Stimulated activated CD8-positive, alpha-beta memory T cell treated with anti-CD3 and anti-CD28 coated beads, Interleukin-7, amount 100 ng/mL, for 24 hours (primary cell): ENCODE results near the gene INCA1.

Source experiments
- DNase-seq: peaks from one replicate; pipeline ENCODE4 v3.0.0-alpha.2; 2020; ENCODE audit warnings: low read depth

INCA1 gene

DNA sequence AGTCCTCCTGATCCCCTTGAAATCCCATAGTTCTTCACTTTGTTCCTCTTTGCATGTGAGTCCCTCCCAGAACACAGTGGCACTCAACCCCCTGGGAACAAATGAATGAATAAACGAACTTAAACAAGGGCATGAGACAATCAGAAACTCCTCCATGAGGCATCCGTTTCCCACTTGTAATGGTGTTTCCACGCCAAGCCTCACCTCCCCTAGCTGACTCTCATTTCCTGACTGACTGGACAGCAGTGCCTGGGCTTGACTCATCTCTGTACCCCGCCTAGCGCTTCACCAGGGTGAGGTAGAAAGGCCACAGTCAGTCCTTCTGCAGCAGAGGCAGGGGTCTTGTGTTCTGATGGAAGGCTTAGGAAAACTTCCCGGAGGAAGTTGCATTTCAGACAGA, 14.6 kb upstream of the INCA1 start:
- no peak for DNase-seq

DNA sequence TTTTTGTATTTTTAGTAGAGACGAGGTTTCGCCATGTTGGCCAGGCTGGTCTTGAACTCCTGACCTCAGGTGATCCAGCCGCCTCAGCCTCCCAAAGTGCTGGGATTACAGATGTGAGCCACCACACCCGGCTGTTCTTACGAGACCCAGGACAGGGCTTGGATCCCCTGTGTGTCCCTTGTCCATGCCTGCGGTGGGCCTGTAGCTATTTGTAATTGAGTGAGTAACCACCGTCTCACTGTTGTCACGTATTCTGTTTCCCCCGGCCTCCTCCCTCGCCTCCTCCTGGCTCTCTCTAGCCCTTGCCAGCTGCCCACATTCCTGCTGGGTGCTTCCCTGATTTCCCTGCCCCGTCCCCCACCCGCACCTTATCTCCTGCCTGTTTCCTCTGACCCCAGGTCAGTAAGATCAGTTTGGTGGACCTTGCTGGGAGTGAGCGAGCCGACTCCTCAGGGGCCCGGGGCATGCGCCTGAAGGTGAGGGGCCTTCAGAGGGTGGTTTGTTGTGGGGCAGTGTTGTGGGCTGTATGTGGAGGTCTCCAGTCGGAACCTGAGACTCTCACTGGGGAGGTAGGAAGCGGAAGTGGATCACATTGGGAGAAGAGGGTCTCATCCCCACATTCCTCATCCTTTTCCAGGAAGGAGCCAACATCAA, 6.0 kb upstream of the INCA1 start:
- no peak for DNase-seq

- no peak for DNase-seq
Measured at GRCh38 chr17:5002121-5002788, 4.9 kb upstream of the INCA1 start.

- DNase-seq, result no peak
Measured at GRCh38 chr17:5000237-5000639, 2.9 kb upstream of the INCA1 start.

GRCh38 chr17:4999430-5000093, 2.2 kb upstream of the INCA1 start:
- DNase-seq, result no peak

DNA sequence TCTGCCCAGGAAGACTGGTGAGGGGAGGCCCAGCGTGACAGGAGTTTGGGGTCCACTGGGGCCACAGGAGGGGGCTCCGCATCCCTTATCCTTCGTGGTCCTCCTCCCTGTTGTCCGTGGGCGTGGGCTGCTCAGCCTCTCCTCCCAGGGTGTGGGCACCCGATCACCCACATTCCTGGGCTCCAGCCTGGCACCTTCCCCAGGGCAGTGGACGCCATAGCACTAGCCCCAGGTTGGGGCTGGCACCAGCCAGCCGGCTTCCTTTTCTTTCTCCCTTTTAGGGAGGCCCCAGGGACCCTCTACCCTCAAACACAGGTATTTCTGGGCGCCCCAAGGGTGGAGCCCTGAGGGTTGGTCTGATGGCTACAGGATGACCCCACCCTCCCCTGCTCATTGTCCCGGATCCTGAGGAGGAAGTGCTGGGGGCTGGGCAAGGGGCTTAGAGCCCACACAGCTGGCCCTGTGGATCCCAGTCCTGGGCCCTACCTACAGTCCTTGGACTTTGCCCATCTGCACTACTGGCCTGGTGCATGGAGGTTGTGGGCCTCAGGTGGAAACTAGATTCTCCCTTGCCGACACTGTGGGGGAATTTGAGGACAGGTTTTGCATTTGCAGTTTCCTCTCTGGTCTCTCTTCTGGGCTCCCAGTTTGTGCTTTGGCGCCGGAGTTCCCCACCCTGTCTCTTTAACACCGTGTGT, 1.6 kb upstream of the INCA1 start:
- no peak for DNase-seq

GRCh38 chr17:4998027-4998731, 857 bp upstream of the INCA1 start:
- DNase-seq, result no peak

DNA sequence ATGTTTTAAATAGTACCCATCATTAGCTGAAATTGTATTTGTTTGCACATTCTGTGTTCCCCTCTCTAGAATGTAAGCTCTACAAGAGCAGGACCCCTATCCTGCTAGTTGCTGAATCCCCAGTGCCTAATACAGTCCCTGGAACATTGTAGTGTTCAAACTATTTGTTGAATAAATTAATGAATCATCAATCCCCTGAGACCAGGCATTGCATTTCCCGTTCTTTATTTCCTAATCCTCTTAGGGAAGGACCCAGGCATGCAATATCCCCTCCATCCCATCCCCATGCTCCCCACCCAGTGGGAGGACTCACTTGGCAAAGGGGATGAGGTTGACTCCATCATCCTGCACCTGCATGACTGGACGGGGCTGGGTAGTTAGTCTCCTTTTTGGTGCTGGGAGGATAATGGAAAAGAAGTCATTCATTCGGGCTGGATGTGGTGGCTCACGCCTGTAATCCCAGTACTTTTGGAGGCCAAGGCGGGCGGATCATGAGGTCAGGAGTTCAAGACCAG, 3.2 kb downstream of the INCA1 start:
- no peak for DNase-seq

- DNase-seq, result no peak
Measured at GRCh38 chr17:4987767-4988567, 9.4 kb downstream of the INCA1 start.

DNA sequence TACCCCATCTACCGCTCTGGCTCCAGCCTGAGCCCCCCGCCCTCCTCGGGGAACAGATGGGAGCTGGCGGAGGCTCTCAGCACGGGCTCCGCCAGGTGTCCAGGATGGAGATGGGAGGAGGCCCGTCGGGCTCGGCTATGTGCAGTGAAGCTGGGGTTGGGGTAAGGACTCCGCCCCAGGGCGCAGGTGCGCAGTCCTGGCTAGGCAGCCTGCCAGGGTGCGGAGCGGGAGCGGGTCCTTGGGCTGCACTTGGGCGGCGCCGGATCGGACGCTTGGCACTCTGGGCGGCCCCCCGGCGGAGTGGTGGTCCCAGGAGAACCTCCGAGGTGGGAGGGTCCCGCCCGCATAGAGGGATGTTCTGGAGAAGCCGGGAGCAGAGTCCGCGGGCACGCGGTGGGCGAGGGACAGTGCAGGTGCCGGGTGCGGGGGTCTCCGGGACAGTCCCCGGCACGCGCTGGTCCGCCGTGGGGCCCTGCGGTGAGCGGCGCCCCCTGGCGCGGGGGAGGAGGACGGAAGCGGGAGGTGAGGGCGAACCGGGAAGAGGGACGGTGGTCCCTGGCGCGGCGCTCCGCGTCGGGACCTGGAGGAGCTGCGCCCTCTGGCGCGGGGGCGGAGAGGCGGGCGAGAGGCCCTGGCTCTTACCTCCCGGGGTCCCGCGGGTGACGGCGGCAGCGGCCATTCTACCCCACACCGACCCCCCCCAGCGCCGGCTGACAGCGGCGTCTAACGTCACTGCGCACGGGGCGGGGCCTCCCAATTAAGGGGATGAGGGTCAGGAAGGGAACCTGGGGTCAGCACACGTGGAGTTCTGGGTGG, 10.2 kb downstream of the INCA1 start, which contains the start of gene CAMTA2:
Gene CAMTA2 (minus strand): TSS at position 725 of the 816 bp plus-strand sequence. CDS start 1,453 bp downstream, outside the sequence.
- DNase-seq, result peak; percentile 85

DNA sequence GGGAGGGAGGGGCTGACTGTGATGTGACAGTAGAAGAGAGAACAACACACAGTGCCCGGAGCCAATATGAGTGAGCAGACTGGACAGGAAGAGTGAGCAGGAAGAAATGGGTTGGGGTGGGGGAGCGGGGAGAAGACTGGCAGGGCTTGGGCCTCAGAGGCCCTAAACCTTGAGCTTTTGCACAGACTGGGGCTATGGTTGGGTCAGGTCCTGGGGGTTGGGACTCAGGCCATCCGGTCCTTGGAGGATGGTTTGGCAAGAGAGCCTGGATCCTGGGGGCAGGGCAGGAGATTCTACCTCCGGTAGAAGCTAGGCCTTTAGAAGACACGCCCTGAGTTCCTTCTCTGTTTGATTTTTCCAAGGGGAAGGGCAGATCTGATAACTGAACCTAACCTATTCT, 10.9 kb downstream of the INCA1 start:
- DNase-seq, result no peak

- DNase-seq, result no peak
Measured at GRCh38 chr17:4982305-4982704, 15.0 kb downstream of the INCA1 start.

- DNase-seq, result no peak
Measured at GRCh38 chr17:4980644-4981216, 16.6 kb downstream of the INCA1 start.

GRCh38 chr17:4978726-4979125, 18.6 kb downstream of the INCA1 start:
- DNase-seq, result no peak

DNA sequence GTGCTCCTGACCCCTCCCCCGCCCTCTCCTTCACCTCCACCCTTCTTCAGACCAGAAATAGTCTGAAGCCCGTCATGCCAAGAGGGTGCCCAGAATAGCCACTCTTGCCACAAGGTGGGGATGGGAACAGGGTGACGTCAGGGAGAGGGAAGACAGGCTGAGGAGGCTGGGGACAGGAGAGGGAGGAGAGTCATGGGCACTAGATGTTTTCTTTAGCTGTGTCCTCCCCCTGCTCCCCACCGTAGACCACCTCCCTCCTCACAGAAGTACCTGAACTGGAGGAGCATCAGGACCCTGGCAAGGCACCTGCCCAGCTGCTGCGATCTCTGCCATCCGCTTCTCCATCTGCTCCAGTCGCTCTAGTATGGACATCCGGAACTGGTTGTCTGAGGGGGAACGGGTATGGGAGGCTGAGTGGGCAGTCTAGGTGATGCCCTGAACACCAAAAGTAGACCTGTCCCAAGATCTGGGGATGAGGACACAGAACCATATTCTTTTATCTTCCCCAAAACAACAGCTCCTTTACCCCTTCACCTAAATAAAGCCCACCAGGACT, 23.1 kb downstream of the INCA1 start:
- DNase-seq, result no peak

DNA sequence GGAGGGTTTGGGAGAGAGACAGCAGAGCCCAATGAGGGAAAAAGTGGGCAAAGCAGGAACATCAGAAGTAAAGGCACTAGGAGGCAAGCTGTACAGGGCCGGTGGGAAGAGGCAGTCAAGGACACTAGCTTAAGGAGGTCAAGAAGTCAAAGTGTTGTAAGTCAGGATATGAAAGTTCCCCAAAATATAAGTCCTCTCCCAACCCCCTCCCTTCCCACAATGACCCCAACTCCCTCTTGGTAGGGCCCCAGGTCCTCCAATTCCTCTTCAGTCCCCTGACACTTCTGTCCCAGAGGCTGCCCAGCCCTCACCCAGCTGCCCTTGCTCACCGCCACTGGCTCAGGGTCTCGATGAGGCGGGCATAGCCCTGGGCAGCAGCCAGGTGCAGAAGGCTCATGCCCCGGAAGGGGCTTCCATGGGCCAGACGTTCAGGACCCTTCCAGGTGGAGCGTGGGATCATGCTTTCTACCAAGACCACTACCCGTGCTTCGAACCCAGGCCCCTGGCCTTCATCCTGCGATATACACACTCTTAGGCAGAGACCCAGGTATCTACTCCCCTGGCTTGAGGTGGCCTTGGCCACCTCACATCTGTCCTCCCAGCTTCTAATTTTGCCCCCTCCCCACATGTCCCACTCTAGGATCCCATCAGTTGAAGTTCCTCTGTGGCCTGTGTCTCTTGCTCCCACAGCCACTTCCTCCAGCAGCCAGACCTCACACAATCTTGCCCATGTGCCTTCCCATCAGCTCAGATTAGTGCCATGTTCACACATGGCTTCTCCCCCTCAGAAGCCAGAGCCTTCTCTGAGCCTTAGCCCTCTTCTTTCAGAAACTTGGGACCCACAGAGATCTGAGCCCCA, 23.8 kb downstream of the INCA1 start:
- DNase-seq, result no peak

DNA sequence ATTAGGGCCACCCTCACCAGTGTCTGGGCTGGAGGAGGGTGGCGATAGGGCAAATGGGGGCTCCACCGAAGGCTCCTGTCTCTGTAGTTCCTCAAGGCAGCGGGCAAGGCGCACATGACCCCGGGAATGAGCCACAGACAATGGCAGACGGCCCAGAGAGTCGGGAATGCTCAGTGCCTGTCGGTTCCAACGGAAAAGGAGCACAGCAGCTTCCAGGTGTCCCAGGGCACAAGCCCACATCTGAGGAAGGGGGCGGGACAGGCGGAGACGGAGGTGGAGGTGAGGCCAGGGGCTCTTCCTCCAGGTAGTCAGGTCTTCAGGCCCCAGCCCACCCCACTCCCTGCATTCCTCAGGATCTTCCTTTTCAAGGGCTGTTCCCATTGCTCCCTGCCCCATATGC, 24.6 kb downstream of the INCA1 start:
- no peak for DNase-seq

GRCh38 chr17:4972322-4972721, 25.0 kb downstream of the INCA1 start:
- DNase-seq, result no peak
